Heart left ventricle (tissue), 16 donors: ENCODE measurements around the gene TRUB1. TPM values are rescaled to one million over a fixed set of nuclear protein-coding genes. Genes with fewer than 3 reads are reported as not detected.

Experiments
- ATAC-seq, 4 donors: fragments of 200-7000 bp; cut with Tn5 transposase; one replicate each; pipeline ENCODE4 v1.9.1; 2020 to 2022; ENCODE audit warnings: moderate library complexity in 4 of 4, mild to moderate bottlenecking in 3 of 4, moderate number of reproducible peaks in 1 of 4
- DNase-seq, 5 donors: peaks; one replicate each; pipeline ENCODE4 v3.0.0-alpha.2; 2020
- H3K27ac ChIP-seq, 12 donors: fragments of 200-600 bp; sonication (generic) in 4 of 12; one replicate each; pipeline versions ENCODE4 v1.5.0 to v1.8.0; 2016 to 2022; ENCODE audit warnings: mild to moderate bottlenecking in 2 of 12
- H3K27me3 ChIP-seq, 9 donors: fragments of 200-600 bp; sonication (generic) in 2 of 9; one replicate each; pipeline versions ENCODE4 v1.5.1 to v1.8.0; 2016 to 2022; ENCODE audit warnings: mild to moderate bottlenecking in 3 of 9
- H3K36me3 ChIP-seq, 9 donors: fragments of 200-600 bp; sonication (generic) in 2 of 9; one replicate each; pipeline versions ENCODE4 v1.5.0 to v1.8.0; 2018 to 2022; ENCODE audit warnings: mild to moderate bottlenecking in 2 of 9
- H3K4me1 ChIP-seq, 12 donors: fragments of 200-600 bp; sonication (generic) in 4 of 12; one replicate each; pipeline versions ENCODE4 v1.5.0 to v1.8.0; 2016 to 2022; ENCODE audit warnings: mild to moderate bottlenecking in 3 of 12
- H3K4me3 ChIP-seq, 12 donors: fragments of 200-600 bp; sonication (generic) in 4 of 12; one replicate each; pipeline versions ENCODE4 v1.5.0 to v1.8.0; 2017 to 2022; ENCODE audit warnings: mild to moderate bottlenecking in 9 of 12, moderate library complexity in 4 of 12
- H3K9me3 ChIP-seq, 12 donors: fragments of 200-600 bp; sonication (generic) in 4 of 12; one replicate each; pipeline versions ENCODE4 v1.5.0 to v1.8.0; 2016 to 2022; ENCODE audit warnings: mild to moderate bottlenecking in 1 of 12
- CTCF ChIP-seq, 12 donors: fragments of 200-600 bp; sonication (generic) in 4 of 12; IDR thresholded peaks; one replicate each; pipeline versions ENCODE4 v1.5.0 to v1.8.0; 2018 to 2022; ENCODE audit warnings: antibody characterized with exemption in 12 of 12, mild to moderate bottlenecking in 5 of 12
- POLR2A ChIP-seq, 2 donors: fragments of 450-650 bp; IDR thresholded peaks; one replicate each; pipeline ENCODE4 v1.6.1; 2017; ENCODE audit warnings: antibody characterized with exemption in 2 of 2, mild to moderate bottlenecking in 2 of 2, moderate library complexity in 2 of 2
- WGBS, 4 donors: extraction: QIAGEN DNeasy Blood & Tissue Kit in 2 of 4; methylation state at CpG; one replicate each; pipeline versions ENCODE4 v1.1.5 to v1.1.7; 2013 to 2018; 5-methylcytosine and 5-hydroxymethylcytosine counted together
- intact Hi-C, 10 donors: fragments of 100-400 bp; cut with DNase I; formaldehyde crosslinking; loops; one replicate each; pipeline versions ENCODE4 v1.11.1 to v1.14.2; 2022
- polyA plus RNA-seq, 2 donors: library from polyadenylated mRNA; stranded (reverse); fragments of 200-250 nt; gene quantifications; one replicate each; pipeline ENCODE4 v1.2.3, GENCODE V29; 2013
- total RNA-seq, 9 donors: library from RNA; depleted of rRNA in 2 of 9; stranded (reverse); fragments of >200 nt in 2 of 9; fragmentation: NEBNext Ultra II Directional in 3 of 9; extraction: Animal tissue kit (Norgen Biotek cat#: 25700) in 3 of 9; gene quantifications; one replicate each; pipeline versions ENCODE4 v1.1.0 to v1.2.4, GENCODE V29; 2016 to 2023
- donor health status: ischemic (EF 13 %, LVEDD 7.1; RV severe dilation, severe dysfunction).
- donor health status: healthy with polysubstance abuse.
- donor health status: DM: no; HTN: yes; CAD: no.
- donor health status: DM: no; HTN: no; CAD: no.
- donor health status: ischemic (EF 25% LVEDD 6.9; RV normal size, moderate dysfunction).
- donor health status: ischemic (EF 25% LVEDD 5.7; RV mildly dilated, moderate dysfunction).
- donor health status: healthy.
- donor health status: DM: yes; HTN: yes; CAD: no.
- donor health status: ischemic (EF 35%, LVEDD 5.7; RV mildly dilated, moderate dysfunction).
- donor health status: nonischemic (EF 11% LVEDD 7.7; RV severe dilation, severe dysfunction).
- donor health status: DM: yes; HTN: yes; CAD: no.
- donor health status: PGD.
- donor health status: ischemic (EF 29% LVEDD 5.4; RV normal size, mild dysfunction).
- donor health status: nonischemic (EF 23%, LVEDD 6.1; RV moderate dilation, normal function).

Gene TRUB1
- total and polyA plus RNA-seq, 11 donors: 4.9 to 31.7 (median 16.1) TPM

- Histone ChIP-seq H3K9me3 (no peaks in the 10 kb centered on the region), H3K36me3 (no peaks in the 10 kb centered on the region), H3K27ac (no peak overlapping the region), H3K4me1 (peaks cover 0 to 30% (median 8%) of the 10 kb centered on the region in 12 donors), H3K27me3 (no peaks in the 10 kb centered on the region), H3K4me3 (no peak overlapping the region)
- intact Hi-C loops: no loop called here
- 89 to 91% (median 90%) methylated on average over 4 of the region's 4 CpGs for WGBS, 4 donors
- DNase-seq: no peak
- no peak for TF ChIP-seq CTCF (IDR thresholded peaks at IDR 0.05)
- no peak for ATAC-seq
Measured at GRCh38 chr10:114930320-114930719, 7.7 kb upstream of the TRUB1 start.

DNA sequence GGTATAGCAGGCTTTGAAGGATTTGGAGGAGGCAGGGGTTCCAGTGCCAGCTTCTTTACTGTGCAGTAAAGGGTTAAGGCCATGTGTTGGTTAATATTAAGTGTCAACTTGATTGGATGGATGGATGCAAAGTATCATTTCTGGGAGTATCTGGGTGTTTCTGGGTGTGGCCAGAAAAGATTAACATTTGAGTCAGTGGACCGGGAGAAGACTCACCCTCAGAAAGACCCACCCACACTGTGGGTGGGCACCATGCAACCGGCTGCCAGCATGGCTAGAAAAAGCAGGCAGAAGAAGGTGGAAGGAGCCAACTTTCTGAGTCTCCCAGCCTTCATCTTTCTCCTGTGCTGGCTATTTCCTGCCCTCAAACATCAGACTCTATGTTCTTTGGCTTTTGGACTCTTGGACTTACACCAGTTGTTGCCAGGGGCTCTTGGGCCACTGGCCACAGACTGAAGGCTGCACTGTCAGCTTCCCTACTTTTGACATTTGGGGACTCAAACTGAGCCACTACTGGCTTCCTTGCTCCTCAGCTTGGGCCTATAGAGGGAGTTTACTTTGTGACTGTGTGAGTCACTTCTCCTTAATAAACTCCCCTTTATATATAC, 6.8 kb upstream of the TRUB1 start:
- Histone ChIP-seq H3K27ac (no peak overlapping the region), H3K9me3 (no peaks in the 10 kb centered on the region), H3K4me3 (no peak overlapping the region), H3K27me3 (no peaks in the 10 kb centered on the region), H3K4me1 (peaks cover 0 to 23% (median under 1%) of the 10 kb centered on the region in 12 donors), H3K36me3 (no peaks in the 10 kb centered on the region)
- no peak for ATAC-seq
- intact Hi-C loops: no loop called here
- no peak for DNase-seq
- TF ChIP-seq POLR2A (IDR thresholded peaks at IDR 0.05) (no peak), CTCF (IDR thresholded peaks at IDR 0.05) (no peak)
- WGBS, 4 donors: 59 to 83% (median 71%) methylated on average over 2 of the region's 2 CpGs

DNA sequence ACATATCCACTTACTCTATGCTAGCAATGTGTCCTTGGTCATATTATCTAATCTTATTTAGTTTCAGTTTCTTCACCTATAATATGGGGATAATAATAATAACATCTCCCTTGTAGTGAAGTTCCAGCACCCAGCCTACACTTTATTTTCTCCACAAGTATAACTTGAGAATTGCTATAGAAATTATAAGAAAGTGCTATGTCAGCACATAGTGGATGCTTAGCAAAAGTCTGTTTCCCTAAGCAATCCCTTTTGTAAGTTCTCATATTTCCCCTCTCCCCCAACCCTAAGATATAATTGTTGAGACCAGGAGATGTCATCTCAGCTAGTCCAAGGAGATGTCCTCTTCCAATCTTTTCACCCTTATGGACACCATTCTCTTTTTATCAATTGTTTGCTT, 5.8 kb upstream of the TRUB1 start:
- ATAC-seq (no peak), DNase-seq (no peak)
- Histone ChIP-seq H3K9me3 (no peaks in the 10 kb centered on the region), H3K4me3 (no peak overlapping the region), H3K27ac (no peak overlapping the region), H3K4me1 (peaks cover 0 to 17% (median 0%) of the 10 kb centered on the region in 12 donors), H3K36me3 (no peaks in the 10 kb centered on the region), H3K27me3 (no peaks in the 10 kb centered on the region)
- TF ChIP-seq CTCF (IDR thresholded peaks at IDR 0.05): no peak
- no peak for TF ChIP-seq POLR2A (IDR thresholded peaks at IDR 0.05)
- intact Hi-C loops: no loop called here

DNA sequence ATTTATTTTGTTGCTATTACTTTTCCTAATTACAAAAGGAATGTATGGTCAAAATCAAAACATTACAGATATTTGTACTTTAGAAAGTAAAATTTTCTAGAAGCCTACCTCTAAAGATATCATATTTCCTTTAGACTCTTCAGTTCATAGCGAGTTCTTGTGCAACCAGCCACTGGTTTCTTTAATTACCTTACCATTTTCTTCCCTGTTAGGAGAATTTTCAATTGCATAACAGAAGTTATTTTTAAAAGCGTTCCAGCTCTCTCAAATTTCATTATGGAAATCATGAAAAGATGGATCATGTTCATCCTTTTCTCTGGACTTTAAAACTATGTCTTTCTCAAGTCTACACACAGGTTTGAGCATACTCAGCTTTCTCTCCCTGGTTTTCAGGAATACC, 5.0 kb upstream of the TRUB1 start:
- WGBS, 4 donors: 66 to 85% (median 84%) methylated on average over 2 of the region's 2 CpGs
- Histone ChIP-seq H3K27me3 (no peaks in the 10 kb centered on the region), H3K4me1 (peaks cover 0 to 12% (median 0%) of the 10 kb centered on the region in 12 donors), H3K27ac (no peak overlapping the region), H3K4me3 (no peak overlapping the region), H3K36me3 (no peaks in the 10 kb centered on the region), H3K9me3 (no peaks in the 10 kb centered on the region)
- TF ChIP-seq CTCF (IDR thresholded peaks at IDR 0.05) (no peak), POLR2A (IDR thresholded peaks at IDR 0.05) (no peak)
- intact Hi-C loops: no loop called here
- no peak for ATAC-seq
- no peak for DNase-seq
